ENCODE results near the gene BOC.
"Not testable (repeated sequence)": the region's sequence is repeated elsewhere in the genome, so short reads cannot be mapped to it uniquely, and the experiment has no call there.

BOC gene, protein sequence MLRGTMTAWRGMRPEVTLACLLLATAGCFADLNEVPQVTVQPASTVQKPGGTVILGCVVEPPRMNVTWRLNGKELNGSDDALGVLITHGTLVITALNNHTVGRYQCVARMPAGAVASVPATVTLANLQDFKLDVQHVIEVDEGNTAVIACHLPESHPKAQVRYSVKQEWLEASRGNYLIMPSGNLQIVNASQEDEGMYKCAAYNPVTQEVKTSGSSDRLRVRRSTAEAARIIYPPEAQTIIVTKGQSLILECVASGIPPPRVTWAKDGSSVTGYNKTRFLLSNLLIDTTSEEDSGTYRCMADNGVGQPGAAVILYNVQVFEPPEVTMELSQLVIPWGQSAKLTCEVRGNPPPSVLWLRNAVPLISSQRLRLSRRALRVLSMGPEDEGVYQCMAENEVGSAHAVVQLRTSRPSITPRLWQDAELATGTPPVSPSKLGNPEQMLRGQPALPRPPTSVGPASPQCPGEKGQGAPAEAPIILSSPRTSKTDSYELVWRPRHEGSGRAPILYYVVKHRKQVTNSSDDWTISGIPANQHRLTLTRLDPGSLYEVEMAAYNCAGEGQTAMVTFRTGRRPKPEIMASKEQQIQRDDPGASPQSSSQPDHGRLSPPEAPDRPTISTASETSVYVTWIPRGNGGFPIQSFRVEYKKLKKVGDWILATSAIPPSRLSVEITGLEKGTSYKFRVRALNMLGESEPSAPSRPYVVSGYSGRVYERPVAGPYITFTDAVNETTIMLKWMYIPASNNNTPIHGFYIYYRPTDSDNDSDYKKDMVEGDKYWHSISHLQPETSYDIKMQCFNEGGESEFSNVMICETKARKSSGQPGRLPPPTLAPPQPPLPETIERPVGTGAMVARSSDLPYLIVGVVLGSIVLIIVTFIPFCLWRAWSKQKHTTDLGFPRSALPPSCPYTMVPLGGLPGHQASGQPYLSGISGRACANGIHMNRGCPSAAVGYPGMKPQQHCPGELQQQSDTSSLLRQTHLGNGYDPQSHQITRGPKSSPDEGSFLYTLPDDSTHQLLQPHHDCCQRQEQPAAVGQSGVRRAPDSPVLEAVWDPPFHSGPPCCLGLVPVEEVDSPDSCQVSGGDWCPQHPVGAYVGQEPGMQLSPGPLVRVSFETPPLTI

DNA sequence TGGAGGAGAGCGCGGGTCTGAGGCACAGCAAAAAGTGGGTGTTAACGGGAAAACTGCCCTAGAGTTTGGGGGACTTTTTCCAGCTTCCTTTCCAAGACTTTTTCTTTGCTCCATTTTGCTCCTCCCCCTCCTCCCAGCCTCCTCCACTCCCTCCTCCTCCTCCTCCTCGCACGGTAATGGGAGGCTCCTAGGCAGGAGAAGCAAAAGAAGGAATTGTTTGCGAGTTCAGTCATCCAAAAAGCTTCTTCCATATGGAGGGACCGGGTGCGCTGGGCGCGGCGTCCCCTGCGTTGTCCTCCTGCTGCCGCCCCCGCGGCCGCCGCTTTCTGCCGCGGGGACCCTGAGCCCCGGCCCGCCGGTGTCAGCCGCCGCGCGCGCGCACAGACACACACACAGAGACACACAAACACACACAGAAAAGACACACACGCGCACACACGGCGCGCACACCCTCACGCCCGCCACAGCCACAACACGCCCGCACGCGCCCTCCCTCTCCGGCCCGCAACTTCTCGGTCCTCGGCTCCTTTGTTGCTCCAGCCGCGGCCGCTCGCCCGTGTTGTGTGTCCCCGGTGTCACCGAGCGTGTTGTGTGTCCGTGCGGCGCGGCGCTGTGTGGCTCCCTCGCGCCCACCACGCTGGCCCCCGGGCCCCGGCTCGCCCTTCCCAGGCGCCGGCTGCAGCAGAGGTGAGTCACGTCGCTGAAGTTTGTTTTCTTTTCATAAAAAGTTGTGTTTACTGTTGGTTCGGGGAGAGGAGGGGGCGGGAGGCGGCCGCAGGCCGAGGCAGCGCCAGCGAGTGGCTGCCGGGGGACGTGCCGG is at the start of gene BOC:
TSS of gene BOC (plus strand) at position 228 of the 820 bp plus-strand sequence. CDS start 38,246 bp downstream, outside the sequence.
- DNase-seq: peak; percentile 81

DNA sequence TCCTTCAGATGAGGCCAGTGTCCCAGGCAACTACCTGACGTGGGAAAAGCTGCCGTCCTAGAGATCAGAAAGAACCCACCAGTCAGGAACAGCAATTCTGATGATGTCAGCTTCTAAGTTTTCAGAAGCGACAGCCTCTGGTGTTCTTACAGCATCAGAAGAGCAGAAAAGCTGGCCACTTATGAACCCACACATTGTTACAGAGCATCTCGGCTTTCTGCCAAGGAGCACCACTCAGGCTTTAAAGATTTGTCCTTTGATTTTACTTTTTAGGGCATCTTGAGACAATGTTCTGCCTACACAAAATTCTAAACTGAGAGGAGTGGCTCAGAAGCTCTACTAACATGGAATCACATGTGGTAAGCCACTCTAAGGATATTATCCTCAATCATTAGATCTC is 49.7 kb upstream of the BOC start:
- DNase-seq: no peak

DNA sequence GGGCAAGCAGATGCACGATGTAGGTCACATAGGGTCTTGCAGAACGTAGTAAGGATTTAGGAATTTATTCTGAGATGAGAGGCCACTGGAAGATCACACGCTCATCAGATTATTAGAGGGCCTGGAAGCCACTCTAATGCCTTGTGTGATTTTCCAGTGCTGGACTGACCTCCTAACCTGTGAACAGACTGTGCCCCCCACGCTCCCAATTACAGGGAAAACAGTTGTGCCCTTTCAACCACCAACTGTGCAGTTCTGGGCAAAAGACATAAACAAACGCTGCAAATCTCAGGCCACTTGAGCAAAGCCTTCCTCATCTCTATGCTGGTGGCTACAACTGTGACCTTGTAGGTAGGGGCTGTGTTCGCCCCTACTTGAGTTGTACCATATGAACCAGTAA is 48.2 kb upstream of the BOC start:
- DNase-seq: no peak

DNA sequence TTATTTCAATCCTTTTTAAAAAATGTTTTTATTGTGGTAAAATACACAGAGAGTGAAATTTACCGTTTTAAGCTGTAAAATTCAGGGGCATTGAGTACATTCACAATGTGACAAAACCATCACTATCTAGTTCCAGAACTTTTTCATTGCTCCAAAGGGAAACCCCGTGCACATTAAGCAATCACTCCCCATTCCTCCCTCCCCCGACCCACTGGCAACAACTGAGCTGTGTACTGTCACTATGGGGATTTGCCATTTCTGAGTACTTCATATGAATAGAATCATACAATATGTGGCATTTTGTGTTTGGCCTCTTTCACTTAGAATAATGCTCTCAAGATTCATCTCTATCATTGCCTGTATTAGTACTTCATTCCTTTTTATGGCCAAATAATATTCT is 45.5 kb upstream of the BOC start:
- no peak for DNase-seq

DNA sequence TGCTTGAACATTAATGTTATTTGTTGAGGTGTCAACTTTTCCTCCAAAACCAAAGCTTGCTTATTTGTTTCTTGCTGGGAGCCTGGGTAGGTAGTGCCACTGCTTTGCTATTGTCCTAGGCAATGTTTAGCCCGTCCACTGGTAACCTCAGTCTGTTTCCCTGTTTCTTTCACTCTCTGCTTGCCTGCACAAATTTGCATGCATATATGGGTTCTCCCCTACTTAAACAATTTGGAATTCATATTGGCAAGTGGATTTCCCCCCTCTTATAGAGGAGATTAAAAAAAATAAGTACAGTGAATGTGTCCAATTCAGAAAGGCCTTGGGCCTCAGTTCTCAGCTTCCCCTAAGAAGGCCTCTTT is 45.0 kb upstream of the BOC start:
- DNase-seq: no peak

DNA sequence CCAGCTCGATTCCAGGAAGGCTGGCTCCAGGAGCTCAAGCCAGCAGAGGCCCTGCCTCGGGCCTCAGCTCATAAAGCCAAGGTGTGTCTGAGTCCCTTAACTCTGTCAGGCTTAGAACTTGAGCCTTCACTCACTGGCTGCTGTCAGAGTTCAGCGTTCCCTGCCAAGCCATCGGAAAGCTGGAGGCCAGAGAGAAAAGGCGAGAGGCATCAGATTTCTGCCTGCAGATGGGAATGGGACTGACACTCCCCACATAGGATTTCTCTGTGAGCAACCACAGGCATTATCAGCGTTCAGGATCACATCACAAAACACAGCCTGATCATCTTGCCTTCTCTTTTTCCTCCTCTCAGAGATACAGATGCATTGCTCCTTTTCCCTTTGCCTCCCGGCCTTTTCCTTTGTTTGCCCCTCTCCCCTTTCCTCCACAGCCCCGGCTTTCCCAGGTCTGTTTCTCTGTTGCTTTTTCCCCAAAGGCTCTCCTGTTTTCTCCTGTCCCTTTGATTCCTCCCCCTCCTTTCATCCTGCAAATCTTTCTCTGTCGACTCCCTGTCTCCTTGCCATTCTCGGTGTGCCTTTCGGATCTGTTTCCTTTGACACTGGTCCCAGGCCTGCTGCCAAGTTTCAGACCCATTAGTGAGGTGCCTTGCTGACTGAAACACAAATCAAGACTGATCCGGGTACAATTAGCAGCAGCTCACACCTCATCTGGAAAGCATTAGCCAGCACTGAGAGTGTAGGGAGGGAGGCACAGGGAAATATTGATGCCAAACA is 44.5 kb upstream of the BOC start:
- peak; percentile 24 for DNase-seq

DNA sequence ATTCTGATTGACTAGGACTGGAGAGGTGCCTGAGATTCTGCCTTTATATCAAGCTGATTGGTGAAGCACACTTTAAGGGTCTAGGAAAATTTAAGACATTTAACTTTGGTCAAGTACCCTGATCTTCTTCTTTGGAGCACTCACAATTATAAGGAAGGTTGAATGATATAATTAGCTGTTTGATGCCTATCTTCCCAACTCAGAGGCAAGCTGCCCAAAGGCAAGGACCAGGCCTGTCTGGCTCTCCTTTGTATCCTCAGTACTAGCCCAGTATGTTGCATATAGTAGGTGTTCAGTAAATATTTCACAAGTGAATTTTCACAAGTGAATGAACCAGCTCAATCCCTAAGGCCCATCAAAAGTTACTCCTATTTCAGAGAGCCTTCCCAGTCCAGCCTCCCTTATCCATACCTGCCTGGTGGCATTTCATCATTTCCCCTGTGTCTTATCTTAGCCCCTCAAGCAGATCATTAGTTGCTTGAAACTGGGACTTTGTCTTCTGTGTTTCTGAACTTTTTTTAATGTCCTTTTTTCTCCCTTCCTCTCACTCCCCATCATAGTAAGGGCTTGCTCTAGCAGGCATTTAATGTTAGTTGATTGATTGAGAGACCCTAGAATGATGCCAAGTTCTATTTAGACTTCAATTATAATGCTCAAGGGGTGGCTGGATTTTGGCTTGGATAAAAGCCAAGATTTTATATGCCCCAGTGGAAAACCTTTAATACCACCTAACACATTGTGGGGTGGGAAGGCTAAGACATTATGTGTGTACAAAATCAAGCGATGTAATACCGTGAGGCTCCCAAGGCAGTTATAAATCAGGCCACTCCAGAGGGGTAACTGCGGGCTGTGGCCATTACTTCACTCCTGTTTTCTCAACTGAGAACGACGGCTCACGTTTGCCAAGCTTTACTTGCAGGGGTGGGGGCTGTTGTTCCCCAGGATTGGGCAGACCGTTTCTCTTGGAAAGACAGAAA is 43.2 kb upstream of the BOC start:
- no peak for DNase-seq

DNA sequence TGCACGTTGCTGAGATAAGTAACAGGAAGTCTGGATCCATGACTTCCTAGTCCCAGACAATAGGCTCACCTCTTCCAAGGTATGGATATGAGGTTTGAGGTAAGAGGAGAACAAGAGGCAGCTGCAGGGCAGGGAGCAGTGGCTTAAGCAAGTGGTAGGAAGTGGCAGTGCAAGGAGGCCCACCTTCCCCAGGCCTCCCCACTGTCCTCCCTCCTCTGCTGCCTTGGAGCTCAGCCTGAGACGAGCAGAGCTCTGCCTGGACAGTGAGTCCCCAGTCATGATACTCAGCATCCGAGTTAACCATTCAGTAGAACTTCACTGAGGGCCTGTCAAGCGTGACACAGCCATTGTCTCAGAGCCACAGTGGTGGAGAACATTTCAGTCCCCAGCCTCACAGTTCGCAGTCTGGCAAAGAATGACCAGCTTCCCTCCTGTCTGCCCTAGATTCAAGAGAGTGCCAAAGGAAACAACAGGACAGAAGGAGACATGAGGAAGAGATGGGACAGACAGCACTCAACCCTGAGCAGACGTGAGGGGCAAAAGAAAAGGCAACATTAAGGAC is 41.4 kb upstream of the BOC start:
- no peak for DNase-seq

DNA sequence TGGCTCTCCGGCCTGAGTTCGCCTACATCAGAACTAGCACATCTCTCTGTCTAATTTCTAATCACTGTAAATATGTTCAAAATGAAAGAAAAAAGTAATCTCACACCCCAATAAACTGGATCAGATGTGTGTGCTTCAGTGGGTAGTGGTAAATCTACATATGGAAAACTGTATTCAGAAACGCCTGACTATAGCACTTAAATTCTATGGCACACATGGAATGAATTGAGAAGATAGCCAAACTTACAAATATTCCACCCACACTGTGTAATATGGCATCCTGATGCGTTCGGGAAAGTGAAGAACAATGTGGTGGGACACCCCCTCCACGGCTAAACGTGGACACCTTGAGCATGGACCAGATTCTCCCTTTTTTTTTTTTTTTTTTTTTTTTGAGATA is 40.6 kb upstream of the BOC start:
- no peak for DNase-seq

DNA sequence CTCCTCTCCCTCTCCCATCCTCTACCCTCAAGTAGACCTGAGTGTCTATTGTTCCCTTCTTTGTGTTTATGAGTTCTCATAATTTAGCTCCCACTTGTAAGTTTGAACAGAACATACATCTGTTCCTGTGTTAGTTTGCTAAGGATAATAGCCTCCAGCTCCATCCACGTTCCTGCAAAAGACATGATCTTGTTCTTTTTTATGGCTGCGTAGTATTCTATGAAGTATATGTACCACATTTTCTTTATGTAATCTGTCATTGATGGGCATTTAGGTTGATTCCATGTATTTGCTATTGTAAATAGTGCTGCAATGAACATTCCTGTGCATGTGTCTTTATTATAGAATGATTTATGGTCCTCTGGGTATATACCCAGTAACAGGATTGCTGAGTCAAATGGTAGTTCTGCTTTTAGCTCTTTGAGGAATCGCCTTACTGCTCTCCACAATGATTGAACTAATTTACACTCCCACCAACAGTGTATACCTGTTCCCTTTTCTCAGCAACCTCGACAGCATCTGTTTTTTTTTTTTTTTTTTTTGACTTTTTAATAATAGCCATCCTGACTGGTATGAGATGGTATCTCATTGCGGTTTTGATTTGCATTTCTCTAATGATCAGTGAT is 39.6 kb upstream of the BOC start:
- DNase-seq: not testable (repeated sequence)

DNA sequence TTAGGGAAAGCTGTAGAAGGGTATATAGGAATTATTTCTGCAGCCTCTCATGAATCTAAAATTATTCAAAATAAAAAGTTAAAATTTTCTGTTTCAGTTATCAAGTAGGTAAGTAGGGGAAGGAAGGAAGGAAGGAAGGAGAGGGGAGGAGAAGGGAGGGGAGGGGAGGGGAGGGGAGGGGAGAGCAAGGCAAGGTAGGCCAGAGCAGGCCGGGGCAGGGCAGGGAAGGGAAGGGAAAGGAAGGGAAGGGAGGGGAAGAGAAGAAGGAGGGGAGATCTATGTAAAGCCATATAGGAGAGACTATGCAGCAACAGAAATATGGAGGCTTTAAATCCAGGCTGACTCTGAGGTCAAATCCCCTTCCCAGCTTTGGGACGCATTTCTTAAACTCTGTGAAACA is 38.3 kb upstream of the BOC start:
- DNase-seq: no peak

DNA sequence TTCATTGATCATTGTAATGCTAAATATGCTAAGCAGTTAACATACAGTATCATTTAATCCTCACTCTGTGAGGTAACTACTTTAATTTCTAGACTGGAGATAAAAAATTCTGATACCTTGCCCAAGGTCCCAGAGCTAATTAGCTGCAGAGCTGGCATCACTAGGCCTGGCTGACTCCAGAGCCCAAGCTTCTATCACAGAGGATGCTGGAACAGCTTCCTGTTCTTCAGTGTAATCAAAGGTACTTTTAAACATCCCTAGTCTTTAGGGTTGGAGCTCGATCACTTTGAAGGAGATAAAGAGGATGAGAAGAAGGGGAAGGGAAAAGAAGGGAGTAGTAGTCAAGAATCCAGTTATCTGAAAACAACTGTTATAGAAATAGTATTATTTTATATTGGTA is 37.1 kb upstream of the BOC start:
- no peak for DNase-seq

DNA sequence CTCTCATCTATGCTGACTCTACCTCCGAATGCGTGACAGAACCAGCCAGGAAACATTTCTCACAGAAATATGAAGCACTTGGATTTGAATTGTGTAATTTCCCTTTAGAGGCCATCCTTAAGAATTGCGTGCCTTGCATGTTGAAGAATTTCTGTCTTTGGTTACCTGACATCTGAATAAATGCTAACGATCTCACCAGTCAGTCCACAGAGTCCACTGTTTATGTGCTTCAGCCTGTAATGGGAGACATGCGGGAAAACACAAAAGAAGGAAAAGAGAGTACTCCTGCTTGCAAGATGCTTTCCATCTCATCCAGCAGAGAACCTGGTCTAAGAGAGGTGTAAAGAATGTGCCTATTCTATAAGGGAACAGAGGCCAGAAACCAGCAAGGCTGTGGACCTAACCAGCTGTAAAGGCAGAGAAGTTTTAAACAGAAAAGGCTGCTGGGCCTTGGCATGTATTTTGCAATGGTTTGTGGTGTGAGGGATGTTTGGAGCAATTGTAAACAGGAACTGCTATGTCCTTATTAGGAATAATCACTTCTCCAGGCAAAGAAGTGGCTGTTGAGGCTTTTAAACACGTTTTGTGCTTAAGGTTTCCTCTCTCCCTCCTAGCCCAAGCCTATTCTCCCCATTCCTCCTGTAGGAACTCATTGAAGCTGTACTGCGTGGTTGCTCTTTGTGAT is 36.4 kb upstream of the BOC start:
- DNase-seq: no peak

DNA sequence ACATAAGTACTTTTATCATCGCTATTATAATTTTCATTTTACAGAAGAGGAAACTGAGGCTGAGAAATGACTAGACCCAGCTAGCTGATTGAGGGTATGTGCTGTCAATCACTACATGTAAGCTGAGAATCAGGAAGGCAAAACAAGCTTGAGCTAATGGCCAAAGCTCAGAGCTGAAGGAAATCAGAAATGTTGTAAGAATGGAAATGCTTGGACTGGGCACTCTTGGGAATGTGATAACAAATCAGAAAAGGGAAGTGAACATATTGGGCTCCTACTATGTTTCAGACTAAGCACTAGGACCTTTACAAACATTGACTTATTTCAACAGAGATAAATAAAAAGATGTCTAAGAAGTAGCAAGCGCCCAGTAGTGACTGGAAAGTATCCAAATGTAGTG is 33.8 kb upstream of the BOC start:
- no peak for DNase-seq

DNA sequence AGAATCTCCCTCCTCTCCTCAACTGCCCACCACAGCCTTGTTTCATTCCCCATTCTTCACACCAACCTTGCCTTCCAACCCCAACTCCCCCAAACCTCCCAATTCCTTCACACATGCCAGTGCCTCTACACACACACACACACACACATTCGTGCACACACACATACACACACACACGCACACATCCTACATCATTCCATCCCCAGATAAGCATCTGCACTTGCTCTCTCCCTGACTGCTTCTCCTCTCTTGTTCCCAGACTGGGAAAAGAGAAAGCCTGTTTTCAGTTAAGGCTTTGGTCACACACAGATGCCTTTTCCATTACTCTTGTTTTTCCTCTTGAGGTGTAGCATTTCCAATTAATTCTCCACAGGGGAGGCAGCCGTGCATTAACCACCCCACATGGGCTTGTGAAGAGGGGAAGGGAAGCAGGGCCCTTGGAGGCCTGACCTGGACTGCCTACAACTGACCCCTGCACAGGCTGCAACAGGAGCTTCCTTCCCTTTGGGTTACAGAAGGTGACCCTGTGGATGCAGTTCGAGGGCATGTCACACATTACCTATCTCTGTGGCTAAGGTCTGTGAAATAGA is 32.0 kb upstream of the BOC start:
- no peak for DNase-seq

DNA sequence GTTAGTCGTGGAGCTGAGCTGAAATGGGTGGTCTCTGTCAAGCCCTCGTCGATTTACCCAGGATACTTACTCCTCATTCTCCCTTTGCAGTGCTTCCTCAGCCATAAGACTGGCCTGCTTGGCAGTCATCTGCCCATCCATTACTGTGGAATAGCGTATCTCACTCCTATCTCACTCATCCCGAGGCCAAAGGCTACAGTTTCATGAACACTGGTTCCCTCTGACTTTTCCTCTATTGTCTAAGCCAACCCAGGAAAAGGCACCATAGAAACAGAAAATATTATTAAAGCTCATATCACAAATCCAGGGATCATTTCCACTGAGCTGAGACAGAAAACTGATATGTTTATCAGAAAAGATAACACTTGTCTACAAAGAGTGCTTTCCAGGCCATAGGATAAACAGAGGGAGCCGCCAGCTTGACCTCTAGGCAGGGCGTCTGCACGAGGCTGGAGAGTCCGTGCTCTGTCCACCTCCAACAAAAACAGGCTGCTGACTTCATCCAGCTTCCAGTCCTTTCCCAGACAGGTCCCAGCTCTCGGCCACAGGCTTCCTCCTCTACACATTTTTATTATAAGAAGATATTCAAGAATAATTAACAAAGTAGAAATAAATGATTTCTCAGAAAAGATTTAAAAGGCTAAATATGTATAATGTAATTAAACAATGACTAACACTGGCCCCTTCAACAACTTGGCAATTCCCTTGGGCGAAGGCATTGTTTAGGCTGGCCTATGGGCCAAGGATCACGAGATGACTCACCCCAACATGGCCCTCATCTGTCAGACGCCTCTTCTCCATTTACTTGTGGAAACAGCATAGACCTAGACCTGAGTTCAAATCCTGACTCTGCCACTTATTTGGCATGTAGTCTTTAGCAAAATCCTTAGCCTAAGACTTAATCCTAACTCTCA is 27.4 kb upstream of the BOC start:
- DNase-seq: no peak

DNA sequence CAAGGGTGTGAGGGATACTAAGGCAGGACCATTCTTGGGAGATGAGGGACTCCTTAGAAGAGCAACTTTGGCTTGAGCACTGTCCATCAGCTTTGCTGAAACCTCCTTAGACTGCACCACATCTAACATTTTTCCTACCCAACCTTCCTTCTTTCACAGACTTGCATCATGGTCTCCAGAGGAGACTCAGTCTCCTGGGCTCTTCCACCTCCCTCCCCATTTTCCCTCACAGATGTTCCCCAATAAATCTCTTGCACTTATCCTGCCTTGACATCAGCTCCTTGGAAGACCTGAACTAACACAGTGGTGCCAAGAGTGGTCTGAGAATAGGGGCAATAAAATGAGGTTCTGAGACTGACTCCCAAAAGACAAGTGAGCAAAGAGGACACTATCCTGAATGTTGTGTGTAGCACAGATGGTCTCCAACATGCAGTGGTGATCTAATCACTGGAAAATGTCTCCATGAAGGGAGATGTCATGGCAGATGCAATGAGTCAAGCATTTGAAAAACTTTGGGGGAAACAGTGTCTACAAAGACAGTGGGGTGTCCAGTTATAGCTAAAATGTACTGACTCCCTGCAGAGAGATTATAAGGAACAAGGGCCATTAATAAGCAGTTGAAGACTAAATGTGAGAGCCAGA is 26.0 kb upstream of the BOC start:
- DNase-seq: peak; percentile 44

Measured in EL (cell line).